K562 (cell line): Measurements from ENCODE around the gene SERPINA5. TPM values are rescaled to one million over a fixed set of nuclear protein-coding genes. Genes with fewer than 3 reads are reported as not detected.

Experiments used
- ELF4 ChIP-seq: fragments of 450-650 bp; formaldehyde crosslinking; IDR thresholded peaks from 2 replicates; pipeline ENCODE4 v1.4.0; 2022; ENCODE audit warnings: missing genetic modification characterization
- EP300 ChIP-seq: IDR thresholded peaks from 2 replicates; pipeline ENCODE4 v1.6.1; 2012; ENCODE audit warnings: low read length, improper control_type of control experiment
- KLF16 ChIP-seq: IDR thresholded peaks from 2 replicates; pipeline ENCODE4 v1.6.1; 2016; ENCODE audit warnings: antibody characterized with exemption
- POLR2G ChIP-seq: fragments of 200-400 bp; formaldehyde crosslinking; IDR thresholded peaks from 2 replicates; pipeline ENCODE4 v1.6.1; 2017; ENCODE audit warnings: low read depth, mild to moderate bottlenecking, antibody characterized with exemption, low read length, moderate library complexity
- XRCC5 ChIP-seq: fragments of 200-400 bp; formaldehyde crosslinking; IDR thresholded peaks from 2 replicates; pipeline ENCODE4 v1.6.1; 2017; ENCODE audit warnings: low read depth, mild to moderate bottlenecking, low read length
- ZEB2 ChIP-seq: fragments of 450-650 bp; IDR thresholded peaks from 2 replicates; pipeline ENCODE4 v1.6.1; 2016
- ZNF263 ChIP-seq: sonication (generic); formaldehyde crosslinking; IDR thresholded peaks from 2 replicates; pipeline ENCODE4 v1.8.0; 2022; ENCODE audit warnings: mild to moderate bottlenecking, missing genetic modification reagents, borderline replicate concordance
- ZNF282 ChIP-seq: sonication (generic); formaldehyde crosslinking; IDR thresholded peaks from 2 replicates; pipeline ENCODE4 v1.8.1; 2023; ENCODE audit warnings: missing genetic modification reagents
- polyA plus RNA-seq, 8 experiments: library from polyadenylated mRNA; depleted of rRNA in 4 of 8; stranded (reverse) in 5 of 8; unstranded in 3 of 8; fragments of >200 nt; fragmentation: Nextera tagmentation in 2 of 8; fragmentation: Illumina TruSeq in 1 of 8; extraction: Ambion mirVana in 2 of 8; extraction: Trizol in 1 of 8; gene quantifications; 2 replicates each; pipeline versions ENCODE4 v1.2.1 to v1.2.3, GENCODE V29; 2011 to 2014; ENCODE audit warnings: inconsistent platforms in 1 of 8, missing spikeins in 1 of 8
- total RNA-seq, 7 experiments: library from RNA; depleted of rRNA in 6 of 7; stranded (reverse); fragments of >200 nt in 6 of 7; fragmentation: Illumina TruSeq in 2 of 7; extraction: Trizol in 2 of 7; gene quantifications; 2 replicates each; pipeline versions ENCODE4 v1.2.1 to v1.2.3, GENCODE V29; 2011 to 2021; ENCODE audit warnings: low replicate concordance in 1 of 7
- TF ChIP-seq, protein P1 (sequence below), 2 experiments: fragments of 200-800 bp in 1 of 2; sonication (Bioruptor generic) in 1 of 2; sonication (generic) in 1 of 2; formaldehyde crosslinking in 1 of 2; IDR thresholded peaks in 1 of 2; conservative IDR thresholded peaks in 1 of 2; 2 replicates each; pipeline versions ENCODE4 v1.5.0 to v1.6.1; 2016 to 2020; ENCODE audit warnings: missing compliant biosample characterization in 1 of 2, missing genetic modification characterization in 1 of 2, missing genetic modification reagents in 1 of 2
- TF ChIP-seq, protein P2 (sequence below): fragments of 250-450 bp; sonication (Bioruptor Pico); IDR thresholded peaks from 2 replicates; pipeline ENCODE4 v1.4.0; 2020

Gene SERPINA5
- total and polyA plus RNA-seq, 9 of the 15 experiments (the other 6 are each of a cell fraction or from before 2014, with no cell fraction given) = 0.38 TPM; not detected in 8

DNA sequence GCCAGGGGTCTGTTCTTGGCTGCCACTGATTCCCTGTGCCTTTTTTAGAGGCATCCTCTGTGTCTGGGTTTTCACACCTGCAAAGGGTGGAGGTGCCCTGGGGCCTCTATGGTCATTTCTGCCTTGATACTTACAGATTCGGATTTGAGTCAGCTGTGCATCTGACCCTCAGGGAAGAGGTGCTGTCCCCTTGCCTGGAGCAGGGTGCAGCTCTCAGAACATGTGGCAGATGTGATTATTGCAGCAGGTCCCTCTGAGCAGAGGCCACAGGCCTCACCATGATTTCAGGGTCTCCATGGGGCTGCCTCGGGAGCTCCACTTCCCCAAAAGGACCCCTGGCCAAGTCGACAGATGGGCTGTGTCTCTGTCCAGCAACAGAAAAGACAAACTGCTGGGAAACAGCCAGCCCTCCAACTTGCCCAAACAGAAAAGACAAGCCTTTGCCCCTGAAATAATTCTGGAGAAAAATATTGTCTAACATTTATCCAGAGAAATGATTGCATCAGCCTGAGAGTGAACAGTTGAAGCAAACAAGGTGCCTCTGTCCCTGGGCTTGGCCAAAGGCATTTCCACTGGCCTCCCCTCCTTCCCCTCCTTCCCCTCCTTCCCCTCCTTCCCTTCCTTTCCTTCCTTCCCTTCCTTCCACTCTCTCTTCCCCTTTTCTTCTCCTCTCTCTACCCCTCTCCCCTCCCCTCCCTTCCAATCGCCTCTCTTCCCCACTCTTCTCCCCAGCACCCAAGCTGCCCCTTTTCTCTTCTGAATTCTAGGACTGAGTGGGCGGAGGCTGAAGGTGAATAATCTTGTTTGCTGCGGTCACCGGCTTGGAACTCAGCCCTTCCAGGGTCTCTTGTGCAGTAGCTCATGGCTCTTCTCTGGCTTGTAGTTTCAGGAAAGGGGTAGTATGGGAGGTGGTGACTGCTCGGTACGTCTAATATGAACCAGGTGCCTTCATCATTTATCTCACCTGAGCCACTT is 31.6 kb downstream of the SERPINA5 start (continued):
- TF ChIP-seq, protein P1, sequence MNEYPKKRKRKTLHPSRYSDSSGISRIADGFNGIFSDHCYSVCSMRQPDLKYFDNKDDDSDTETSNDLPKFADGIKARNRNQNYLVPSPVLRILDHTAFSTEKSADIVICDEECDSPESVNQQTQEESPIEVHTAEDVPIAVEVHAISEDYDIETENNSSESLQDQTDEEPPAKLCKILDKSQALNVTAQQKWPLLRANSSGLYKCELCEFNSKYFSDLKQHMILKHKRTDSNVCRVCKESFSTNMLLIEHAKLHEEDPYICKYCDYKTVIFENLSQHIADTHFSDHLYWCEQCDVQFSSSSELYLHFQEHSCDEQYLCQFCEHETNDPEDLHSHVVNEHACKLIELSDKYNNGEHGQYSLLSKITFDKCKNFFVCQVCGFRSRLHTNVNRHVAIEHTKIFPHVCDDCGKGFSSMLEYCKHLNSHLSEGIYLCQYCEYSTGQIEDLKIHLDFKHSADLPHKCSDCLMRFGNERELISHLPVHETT (CRISPR knock-in tag; conservative IDR thresholded peaks at IDR 0.05 in 1 of 2, IDR thresholded peaks at IDR 0.05 in 1 of 2) = no peak
- TF ChIP-seq EP300 = no peak
- no peak for TF ChIP-seq POLR2G
- no peak for TF ChIP-seq KLF16
- no peak for TF ChIP-seq ELF4 (CRISPR knock-in tag)
- TF ChIP-seq ZEB2 = no peak
- no peak for TF ChIP-seq ZNF282 (CRISPR knock-in tag)
- TF ChIP-seq ZNF263 = no peak
- TF ChIP-seq, protein P2, sequence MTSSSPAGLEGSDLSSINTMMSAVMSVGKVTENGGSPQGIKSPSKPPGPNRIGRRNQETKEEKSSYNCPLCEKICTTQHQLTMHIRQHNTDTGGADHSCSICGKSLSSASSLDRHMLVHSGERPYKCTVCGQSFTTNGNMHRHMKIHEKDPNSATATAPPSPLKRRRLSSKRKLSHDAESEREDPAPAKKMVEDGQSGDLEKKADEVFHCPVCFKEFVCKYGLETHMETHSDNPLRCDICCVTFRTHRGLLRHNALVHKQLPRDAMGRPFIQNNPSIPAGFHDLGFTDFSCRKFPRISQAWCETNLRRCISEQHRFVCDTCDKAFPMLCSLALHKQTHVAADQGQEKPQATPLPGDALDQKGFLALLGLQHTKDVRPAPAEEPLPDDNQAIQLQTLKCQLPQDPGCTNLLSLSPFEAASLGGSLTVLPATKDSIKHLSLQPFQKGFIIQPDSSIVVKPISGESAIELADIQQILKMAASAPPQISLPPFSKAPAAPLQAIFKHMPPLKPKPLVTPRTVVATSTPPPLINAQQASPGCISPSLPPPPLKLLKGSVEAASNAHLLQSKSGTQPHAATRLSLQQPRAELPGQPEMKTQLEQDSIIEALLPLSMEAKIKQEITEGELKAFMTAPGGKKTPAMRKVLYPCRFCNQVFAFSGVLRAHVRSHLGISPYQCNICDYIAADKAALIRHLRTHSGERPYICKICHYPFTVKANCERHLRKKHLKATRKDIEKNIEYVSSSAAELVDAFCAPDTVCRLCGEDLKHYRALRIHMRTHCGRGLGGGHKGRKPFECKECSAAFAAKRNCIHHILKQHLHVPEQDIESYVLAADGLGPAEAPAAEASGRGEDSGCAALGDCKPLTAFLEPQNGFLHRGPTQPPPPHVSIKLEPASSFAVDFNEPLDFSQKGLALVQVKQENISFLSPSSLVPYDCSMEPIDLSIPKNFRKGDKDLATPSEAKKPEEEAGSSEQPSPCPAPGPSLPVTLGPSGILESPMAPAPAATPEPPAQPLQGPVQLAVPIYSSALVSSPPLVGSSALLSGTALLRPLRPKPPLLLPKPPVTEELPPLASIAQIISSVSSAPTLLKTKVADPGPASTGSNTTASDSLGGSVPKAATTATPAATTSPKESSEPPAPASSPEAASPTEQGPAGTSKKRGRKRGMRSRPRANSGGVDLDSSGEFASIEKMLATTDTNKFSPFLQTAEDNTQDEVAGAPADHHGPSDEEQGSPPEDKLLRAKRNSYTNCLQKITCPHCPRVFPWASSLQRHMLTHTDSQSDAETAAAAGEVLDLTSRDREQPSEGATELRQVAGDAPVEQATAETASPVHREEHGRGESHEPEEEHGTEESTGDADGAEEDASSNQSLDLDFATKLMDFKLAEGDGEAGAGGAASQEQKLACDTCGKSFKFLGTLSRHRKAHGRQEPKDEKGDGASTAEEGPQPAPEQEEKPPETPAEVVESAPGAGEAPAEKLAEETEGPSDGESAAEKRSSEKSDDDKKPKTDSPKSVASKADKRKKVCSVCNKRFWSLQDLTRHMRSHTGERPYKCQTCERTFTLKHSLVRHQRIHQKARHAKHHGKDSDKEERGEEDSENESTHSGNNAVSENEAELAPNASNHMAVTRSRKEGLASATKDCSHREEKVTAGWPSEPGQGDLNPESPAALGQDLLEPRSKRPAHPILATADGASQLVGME (CRISPR knock-in tag) = no peak
- no peak for TF ChIP-seq XRCC5
